Measurements from ENCODE around the gene CD207. TPM values are rescaled to one million over a fixed set of nuclear protein-coding genes. Genes with fewer than 3 reads are reported as not detected.

The CD207 gene
- total RNA-seq, 2 donors from 2014 or later, result 0.23 TPM; not detected in 1

DNA sequence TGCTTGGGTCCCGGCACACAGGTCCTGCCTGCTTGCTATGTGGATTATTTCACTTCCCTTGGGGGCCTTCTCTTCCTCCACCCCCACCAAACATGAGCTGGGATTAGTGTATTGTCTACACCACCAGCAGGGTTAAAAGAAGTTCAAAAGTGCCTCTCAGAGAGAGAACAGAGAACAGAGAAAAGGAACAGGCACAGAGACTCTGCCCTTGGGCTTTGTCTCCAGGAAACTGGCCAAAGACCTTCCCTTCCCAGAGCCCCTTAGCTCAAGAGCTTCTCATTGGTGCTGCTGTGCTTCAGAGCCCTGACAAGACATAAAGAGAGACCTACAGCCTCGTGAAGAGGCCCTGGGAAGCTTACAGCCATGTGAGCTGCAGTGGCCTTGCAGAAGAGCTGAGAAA lies 38.1 kb downstream of the CD207 start:
- Mint-ChIP-seq H3K4me1 (peaks cover 2% of the 10 kb centered on the region), H3K27me3 (peaks cover 64% of the 10 kb centered on the region), H3K36me3 (ENCODE audit: low read depth) (no peaks in the 10 kb centered on the region), H3K4me3 (no peak overlapping the region), H3K27ac (no peak overlapping the region)
- DNase-seq, result no peak
- ATAC-seq, result no peak
- no peaks in the 10 kb centered on the region for H3K9me3 ChIP-seq (ENCODE audit: control insufficient read depth, low read length, poor library complexity, severe bottlenecking)

GRCh38 chr2:70796262-70796661 lies 39.4 kb downstream of the CD207 start:
- Mint-ChIP-seq H3K27ac (no peak overlapping the region), H3K4me3 (no peak overlapping the region), H3K4me1 (peaks cover 2% of the 10 kb centered on the region), H3K27me3 (peaks cover 69% of the 10 kb centered on the region), H3K36me3 (ENCODE audit: low read depth) (no peaks in the 10 kb centered on the region)
- H3K9me3 ChIP-seq (ENCODE audit: control insufficient read depth, low read length, poor library complexity, severe bottlenecking), result no peaks in the 10 kb centered on the region
- DNase-seq, result no peak
- no peak for ATAC-seq

GRCh38 chr2:70795164-70795995 lies 40.2 kb downstream of the CD207 start:
- H3K27me3 Mint-ChIP-seq, result peaks cover 66% of the 10 kb centered on the region
- H3K9me3 ChIP-seq (ENCODE audit: control insufficient read depth, low read length, poor library complexity, severe bottlenecking), result no peaks in the 10 kb centered on the region
- no peaks in the 10 kb centered on the region for H3K36me3 Mint-ChIP-seq (ENCODE audit: low read depth)
- no peak overlapping the region for H3K4me3 Mint-ChIP-seq
- no peak overlapping the region for H3K27ac Mint-ChIP-seq
- DNase-seq (no peak), ATAC-seq (no peak)
- peaks cover 4% of the 10 kb centered on the region for H3K4me1 Mint-ChIP-seq

DNA sequence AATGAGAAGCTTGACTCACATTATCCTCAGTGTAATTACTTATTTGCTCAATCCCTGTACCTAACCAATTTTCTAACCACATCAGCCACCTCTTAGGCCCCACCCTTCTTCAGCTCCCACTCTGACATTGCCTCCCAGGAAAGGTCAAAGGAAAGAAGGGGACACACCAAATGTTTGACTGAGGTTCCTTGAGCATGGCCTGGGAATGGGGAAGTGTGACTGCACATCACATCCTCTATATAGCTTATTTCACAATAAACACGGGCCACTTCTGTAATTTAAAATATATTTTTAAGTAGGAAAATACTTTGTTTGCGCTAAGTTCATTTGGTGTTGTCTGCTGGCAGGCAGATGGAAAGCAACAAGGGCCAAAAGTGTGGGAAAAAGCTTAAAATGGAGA lies 42.2 kb downstream of the CD207 start:
- no peaks in the 10 kb centered on the region for H3K9me3 ChIP-seq (ENCODE audit: control insufficient read depth, low read length, poor library complexity, severe bottlenecking)
- Mint-ChIP-seq H3K27ac (no peak overlapping the region), H3K4me1 (peaks cover 9% of the 10 kb centered on the region), H3K36me3 (ENCODE audit: low read depth) (no peaks in the 10 kb centered on the region), H3K27me3 (peaks cover 75% of the 10 kb centered on the region), H3K4me3 (no peak overlapping the region)
- ATAC-seq, result no peak
- DNase-seq, result no peak

DNA sequence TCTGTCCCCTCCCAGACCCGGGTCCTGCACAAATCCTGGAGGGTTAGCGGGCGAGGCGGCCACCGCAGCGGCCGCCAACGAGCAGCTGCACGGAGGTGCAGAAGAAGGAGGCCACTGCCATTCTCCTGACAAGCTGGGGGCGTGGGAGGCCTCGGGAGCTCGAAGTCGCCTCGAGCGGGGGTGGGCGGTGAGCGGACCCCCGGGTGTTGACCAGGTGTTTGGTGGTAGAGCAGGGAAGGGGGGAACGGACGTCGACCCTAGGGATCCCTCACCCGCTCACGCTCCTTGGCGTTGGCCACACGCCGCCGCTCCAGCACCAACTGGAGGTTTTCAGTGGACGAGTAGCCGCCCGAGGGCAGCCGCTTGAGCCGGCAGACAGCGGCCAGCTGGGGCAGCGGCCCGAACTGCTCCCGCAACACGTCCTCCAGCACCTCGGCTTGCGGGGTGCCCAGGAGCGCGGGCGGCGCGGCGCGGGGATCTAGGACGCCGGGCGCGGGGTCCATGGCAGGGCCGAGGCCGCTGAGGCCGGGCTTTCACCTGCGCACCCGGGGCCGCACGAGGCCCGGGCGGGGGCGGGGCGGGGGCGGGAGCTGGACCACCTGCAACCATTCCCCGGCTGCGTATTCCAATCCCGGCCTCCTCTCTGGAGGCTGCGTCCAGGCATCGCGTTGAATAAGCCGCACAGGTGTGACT lies 45.3 kb downstream of the CD207 start, which contains the start of gene FIGLA:
TSS of gene FIGLA (minus strand) at position 508 of the 693 bp plus-strand sequence. CDS start at position 503, 5 bp downstream.
- H3K9me3 ChIP-seq (ENCODE audit: control insufficient read depth, low read length, poor library complexity, severe bottlenecking), result no peaks in the 10 kb centered on the region
- Mint-ChIP-seq H3K27ac (no peak within 1 kb of the TSS), H3K36me3 (ENCODE audit: low read depth) (peaks cover 4% of the 10 kb centered on the region), H3K4me1 (peaks cover 11% of the 10 kb centered on the region), H3K4me3 (peak within 1 kb of the TSS; percentile 88), H3K27me3 (peaks cover 80% of the 10 kb centered on the region)
- DNase-seq (no peak), ATAC-seq (peak; percentile 30)

GRCh38 chr2:70789304-70790135 lies 46.1 kb downstream of the CD207 start:
- DNase-seq, result peak in 2 of 3 donors; percentile 12 to 37
- Mint-ChIP-seq H3K36me3 (ENCODE audit: low read depth) (peaks cover 4% of the 10 kb centered on the region), H3K27me3 (peaks cover 76% of the 10 kb centered on the region), H3K27ac (no peak overlapping the region), H3K4me1 (peaks cover 11% of the 10 kb centered on the region), H3K4me3 (peak overlapping the region; percentile 88)
- peak; percentile 80 for ATAC-seq
- no peaks in the 10 kb centered on the region for H3K9me3 ChIP-seq (ENCODE audit: control insufficient read depth, low read length, poor library complexity, severe bottlenecking)

GRCh38 chr2:70785137-70785911 lies 50.3 kb downstream of the CD207 start:
- no peak overlapping the region for H3K27ac Mint-ChIP-seq
- H3K4me3 Mint-ChIP-seq, result no peak overlapping the region
- peaks cover 8% of the 10 kb centered on the region for H3K36me3 Mint-ChIP-seq (ENCODE audit: low read depth)
- DNase-seq (no peak), ATAC-seq (peak; percentile 55)
- peaks cover 7% of the 10 kb centered on the region for H3K4me1 Mint-ChIP-seq
- peaks cover 50% of the 10 kb centered on the region for H3K27me3 Mint-ChIP-seq
- no peaks in the 10 kb centered on the region for H3K9me3 ChIP-seq (ENCODE audit: control insufficient read depth, low read length, poor library complexity, severe bottlenecking)

GRCh38 chr2:70784320-70784719 lies 51.3 kb downstream of the CD207 start:
- DNase-seq, result no peak
- peaks cover 51% of the 10 kb centered on the region for H3K27me3 Mint-ChIP-seq
- H3K27ac Mint-ChIP-seq, result no peak overlapping the region
- H3K9me3 ChIP-seq (ENCODE audit: control insufficient read depth, low read length, poor library complexity, severe bottlenecking), result no peaks in the 10 kb centered on the region
- peaks cover 8% of the 10 kb centered on the region for H3K36me3 Mint-ChIP-seq (ENCODE audit: low read depth)
- no peak for ATAC-seq
- no peak overlapping the region for H3K4me3 Mint-ChIP-seq
- H3K4me1 Mint-ChIP-seq, result peaks cover 2% of the 10 kb centered on the region

Other genes with a start within 250 kb of the CD207 start
- gene ADD2, start 67.6 kb downstream of the CD207 start, total RNA-seq, result 1 to 10 TPM in 1 of 2 donors, under 1 TPM in 1; 0.34 to 1.3 TPM
- gene FIGLA, start 45.2 kb downstream of the CD207 start, total RNA-seq, result not detected
- under 1 TPM in 1 of 2 donors, not detected in 1; 0.15 TPM for gene CLEC4F, start 15.2 kb downstream of the CD207 start, total RNA-seq
- gene VAX2, start 64.8 kb upstream of the CD207 start, total RNA-seq, result not detected
- not detected for gene ATP6V1B1, start 100.1 kb upstream of the CD207 start, total RNA-seq
- under 1 TPM; 0.34 to 0.80 TPM for gene ANKRD53, start 142.8 kb upstream of the CD207 start, total RNA-seq
- gene TEX261, start 159.1 kb upstream of the CD207 start, total RNA-seq, result 10 to 100 TPM; 30.0 to 31.3 TPM
- 100 to 1,000 TPM in 1 of 2 donors, 10 to 100 TPM in 1; 75.0 to 102 TPM for gene NAGK, start 232.8 kb upstream of the CD207 start, total RNA-seq

Data from T-helper 17 cell (primary cell).